ENCODE data around the gene DIRAS2.

DNA sequence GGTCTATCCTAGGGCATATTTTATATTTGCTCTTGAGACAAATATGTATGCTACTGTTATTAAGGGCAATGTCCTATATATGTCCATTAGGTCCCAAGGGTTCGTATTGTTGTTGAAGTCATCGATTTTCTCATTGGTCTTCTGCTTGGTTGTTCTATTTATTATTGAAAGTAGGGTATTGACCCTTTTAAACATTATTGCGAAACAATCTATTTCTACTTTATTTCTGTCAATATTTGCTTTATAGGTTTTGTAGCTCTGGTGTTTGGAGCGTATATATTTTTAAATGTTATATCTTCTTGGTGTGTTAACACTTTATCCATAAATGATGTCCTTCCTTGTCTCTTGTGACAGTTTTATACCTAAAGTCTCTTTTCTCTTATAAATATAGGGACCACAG lies 16.2 kb upstream of the DIRAS2 start:
- TF ChIP-seq POLR2A (IDR thresholded peaks at IDR 0.05; ENCODE audit: low read length) (no peak), GATA1 (IDR thresholded peaks at IDR 0.05; ENCODE audit: low read depth, low read length) (no peak)

Data from erythroblast (primary cell).